Measurements from ENCODE around the gene CTNNA2.

CTNNA2 gene

DNA sequence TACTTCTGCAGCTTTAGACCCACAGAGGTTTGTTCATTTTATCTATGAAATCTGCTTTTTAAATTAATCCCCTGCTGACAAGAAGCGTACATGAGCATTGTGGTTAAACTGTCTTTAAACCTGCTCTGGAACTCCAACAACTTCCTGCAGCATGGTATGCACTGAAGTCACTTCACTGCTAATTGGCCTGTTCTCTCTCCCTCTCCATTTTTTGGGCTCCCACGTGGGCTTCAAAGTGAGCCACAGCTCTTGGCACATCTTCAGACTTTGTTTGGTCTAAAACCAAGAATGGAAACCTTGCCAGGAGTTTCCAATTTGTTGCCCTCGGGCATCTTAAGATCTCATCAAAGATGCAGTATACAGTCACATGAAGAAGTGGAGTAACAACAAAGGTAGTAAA is 480.3 kb downstream of the CTNNA2 start (continued):
- TF ChIP-seq, protein P1, sequence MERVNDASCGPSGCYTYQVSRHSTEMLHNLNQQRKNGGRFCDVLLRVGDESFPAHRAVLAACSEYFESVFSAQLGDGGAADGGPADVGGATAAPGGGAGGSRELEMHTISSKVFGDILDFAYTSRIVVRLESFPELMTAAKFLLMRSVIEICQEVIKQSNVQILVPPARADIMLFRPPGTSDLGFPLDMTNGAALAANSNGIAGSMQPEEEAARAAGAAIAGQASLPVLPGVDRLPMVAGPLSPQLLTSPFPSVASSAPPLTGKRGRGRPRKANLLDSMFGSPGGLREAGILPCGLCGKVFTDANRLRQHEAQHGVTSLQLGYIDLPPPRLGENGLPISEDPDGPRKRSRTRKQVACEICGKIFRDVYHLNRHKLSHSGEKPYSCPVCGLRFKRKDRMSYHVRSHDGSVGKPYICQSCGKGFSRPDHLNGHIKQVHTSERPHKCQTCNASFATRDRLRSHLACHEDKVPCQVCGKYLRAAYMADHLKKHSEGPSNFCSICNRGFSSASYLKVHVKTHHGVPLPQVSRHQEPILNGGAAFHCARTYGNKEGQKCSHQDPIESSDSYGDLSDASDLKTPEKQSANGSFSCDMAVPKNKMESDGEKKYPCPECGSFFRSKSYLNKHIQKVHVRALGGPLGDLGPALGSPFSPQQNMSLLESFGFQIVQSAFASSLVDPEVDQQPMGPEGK (CRISPR knock-in tag; IDR thresholded peaks at IDR 0.05; ENCODE audit: borderline replicate concordance), result no peak

DNA sequence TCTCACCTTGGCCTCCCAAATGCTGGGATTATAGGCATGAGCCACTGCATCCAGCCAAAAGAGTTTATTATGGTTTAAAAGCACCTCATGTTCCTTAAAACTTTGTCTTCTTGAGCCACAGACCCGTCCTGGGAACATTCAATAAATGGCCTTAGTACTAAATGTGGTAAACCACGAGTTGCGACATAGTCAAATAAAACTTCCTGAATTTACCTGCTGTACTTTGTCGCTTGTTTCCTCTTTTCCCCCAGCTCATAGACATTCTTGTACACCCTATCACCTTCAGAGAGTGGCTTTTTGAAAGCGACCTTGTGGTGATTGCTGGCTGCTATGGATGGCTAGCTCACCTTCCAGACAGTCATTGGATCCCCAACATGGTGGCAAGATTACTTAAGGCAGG is 481.3 kb downstream of the CTNNA2 start:
- no peak for ATAC-seq
- no peak for TF ChIP-seq ZC3H10 (CRISPR knock-in tag; IDR thresholded peaks at IDR 0.05)
- no peak for TF ChIP-seq SNAI2 (CRISPR knock-in tag; IDR thresholded peaks at IDR 0.05)
- no peak for TF ChIP-seq CSDC2 (CRISPR knock-in tag; IDR thresholded peaks at IDR 0.05)
- TF ChIP-seq ZFP30 (CRISPR knock-in tag; IDR thresholded peaks at IDR 0.05), result no peak
- TF ChIP-seq ISL1 (CRISPR knock-in tag; IDR thresholded peaks at IDR 0.05), result no peak
- no peak for TF ChIP-seq OSR1 (CRISPR knock-in tag; IDR thresholded peaks at IDR 0.05)
- no peak for TF ChIP-seq ESRRG (CRISPR knock-in tag; IDR thresholded peaks at IDR 0.05)
- TF ChIP-seq ZFP3 (CRISPR knock-in tag; IDR thresholded peaks at IDR 0.05), result no peak
- TF ChIP-seq RARB (CRISPR knock-in tag; IDR thresholded peaks at IDR 0.05), result no peak

DNA sequence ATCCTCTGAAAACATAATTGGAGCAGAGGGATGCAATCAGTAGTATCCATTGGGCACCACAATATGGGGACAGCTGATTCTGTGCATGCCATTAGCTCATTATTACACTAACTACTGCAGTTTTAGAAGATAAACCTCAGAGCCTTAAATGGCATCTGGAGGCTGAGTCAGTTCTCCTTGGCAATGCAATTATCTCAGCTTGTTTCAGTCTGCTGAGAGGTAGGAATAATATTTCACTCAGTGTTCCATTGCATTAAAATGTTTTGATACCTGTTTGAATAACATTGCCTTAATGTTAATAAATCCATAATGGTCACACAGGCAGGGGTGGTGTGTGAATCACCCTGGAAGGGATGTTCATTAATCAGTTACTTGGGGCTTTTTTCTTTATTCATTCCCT is 482.1 kb downstream of the CTNNA2 start:
- ATAC-seq, result no peak
- TF ChIP-seq ISL1 (CRISPR knock-in tag; IDR thresholded peaks at IDR 0.05), result peak; percentile 65
- TF ChIP-seq, protein P2, sequence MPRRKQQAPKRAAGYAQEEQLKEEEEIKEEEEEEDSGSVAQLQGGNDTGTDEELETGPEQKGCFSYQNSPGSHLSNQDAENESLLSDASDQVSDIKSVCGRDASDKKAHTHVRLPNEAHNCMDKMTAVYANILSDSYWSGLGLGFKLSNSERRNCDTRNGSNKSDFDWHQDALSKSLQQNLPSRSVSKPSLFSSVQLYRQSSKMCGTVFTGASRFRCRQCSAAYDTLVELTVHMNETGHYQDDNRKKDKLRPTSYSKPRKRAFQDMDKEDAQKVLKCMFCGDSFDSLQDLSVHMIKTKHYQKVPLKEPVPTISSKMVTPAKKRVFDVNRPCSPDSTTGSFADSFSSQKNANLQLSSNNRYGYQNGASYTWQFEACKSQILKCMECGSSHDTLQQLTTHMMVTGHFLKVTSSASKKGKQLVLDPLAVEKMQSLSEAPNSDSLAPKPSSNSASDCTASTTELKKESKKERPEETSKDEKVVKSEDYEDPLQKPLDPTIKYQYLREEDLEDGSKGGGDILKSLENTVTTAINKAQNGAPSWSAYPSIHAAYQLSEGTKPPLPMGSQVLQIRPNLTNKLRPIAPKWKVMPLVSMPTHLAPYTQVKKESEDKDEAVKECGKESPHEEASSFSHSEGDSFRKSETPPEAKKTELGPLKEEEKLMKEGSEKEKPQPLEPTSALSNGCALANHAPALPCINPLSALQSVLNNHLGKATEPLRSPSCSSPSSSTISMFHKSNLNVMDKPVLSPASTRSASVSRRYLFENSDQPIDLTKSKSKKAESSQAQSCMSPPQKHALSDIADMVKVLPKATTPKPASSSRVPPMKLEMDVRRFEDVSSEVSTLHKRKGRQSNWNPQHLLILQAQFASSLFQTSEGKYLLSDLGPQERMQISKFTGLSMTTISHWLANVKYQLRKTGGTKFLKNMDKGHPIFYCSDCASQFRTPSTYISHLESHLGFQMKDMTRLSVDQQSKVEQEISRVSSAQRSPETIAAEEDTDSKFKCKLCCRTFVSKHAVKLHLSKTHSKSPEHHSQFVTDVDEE (CRISPR knock-in tag; IDR thresholded peaks at IDR 0.05), result no peak

DNA sequence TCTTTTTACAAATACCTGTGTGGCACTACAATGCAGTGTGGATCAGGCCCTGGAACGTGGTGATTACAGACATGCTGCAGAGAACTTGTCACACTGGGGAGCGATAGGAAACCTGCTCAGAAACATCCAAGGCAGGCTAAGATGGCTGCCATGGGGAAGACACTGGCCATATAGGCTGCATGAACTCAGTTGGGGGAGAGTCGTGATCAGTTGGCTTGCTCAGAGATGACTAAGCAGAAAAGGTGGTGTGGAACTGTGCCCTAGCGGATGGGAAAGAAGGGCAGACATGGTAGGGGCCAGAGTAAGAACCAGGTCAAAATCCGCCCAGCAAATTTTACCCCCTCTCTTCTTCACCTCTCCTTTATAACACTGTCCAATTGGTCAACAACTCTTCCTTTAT is 483.9 kb downstream of the CTNNA2 start:
- no peak for ATAC-seq
- no peak for TF ChIP-seq OSR1 (CRISPR knock-in tag; IDR thresholded peaks at IDR 0.05)
- TF ChIP-seq ZFP3 (CRISPR knock-in tag; IDR thresholded peaks at IDR 0.05), result no peak
- no peak for TF ChIP-seq ZNF8 (CRISPR knock-in tag; IDR thresholded peaks at IDR 0.05)
- TF ChIP-seq, protein P2 (CRISPR knock-in tag; IDR thresholded peaks at IDR 0.05), result no peak
- TF ChIP-seq TOX (CRISPR knock-in tag; IDR thresholded peaks at IDR 0.05; ENCODE audit: borderline replicate concordance), result no peak
- TF ChIP-seq SNAI2 (CRISPR knock-in tag; IDR thresholded peaks at IDR 0.05), result no peak
- no peak for TF ChIP-seq BACH2 (CRISPR knock-in tag; IDR thresholded peaks at IDR 0.05; ENCODE audit: borderline replicate concordance)
- TF ChIP-seq, protein P3, sequence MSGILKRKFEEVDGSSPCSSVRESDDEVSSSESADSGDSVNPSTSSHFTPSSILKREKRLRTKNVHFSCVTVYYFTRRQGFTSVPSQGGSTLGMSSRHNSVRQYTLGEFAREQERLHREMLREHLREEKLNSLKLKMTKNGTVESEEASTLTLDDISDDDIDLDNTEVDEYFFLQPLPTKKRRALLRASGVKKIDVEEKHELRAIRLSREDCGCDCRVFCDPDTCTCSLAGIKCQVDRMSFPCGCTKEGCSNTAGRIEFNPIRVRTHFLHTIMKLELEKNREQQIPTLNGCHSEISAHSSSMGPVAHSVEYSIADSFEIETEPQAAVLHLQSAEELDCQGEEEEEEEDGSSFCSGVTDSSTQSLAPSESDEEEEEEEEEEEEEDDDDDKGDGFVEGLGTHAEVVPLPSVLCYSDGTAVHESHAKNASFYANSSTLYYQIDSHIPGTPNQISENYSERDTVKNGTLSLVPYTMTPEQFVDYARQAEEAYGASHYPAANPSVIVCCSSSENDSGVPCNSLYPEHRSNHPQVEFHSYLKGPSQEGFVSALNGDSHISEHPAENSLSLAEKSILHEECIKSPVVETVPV (CRISPR knock-in tag; IDR thresholded peaks at IDR 0.05), result no peak
- no peak for TF ChIP-seq RARB (CRISPR knock-in tag; IDR thresholded peaks at IDR 0.05)
- no peak for TF ChIP-seq CSDC2 (CRISPR knock-in tag; IDR thresholded peaks at IDR 0.05)

DNA sequence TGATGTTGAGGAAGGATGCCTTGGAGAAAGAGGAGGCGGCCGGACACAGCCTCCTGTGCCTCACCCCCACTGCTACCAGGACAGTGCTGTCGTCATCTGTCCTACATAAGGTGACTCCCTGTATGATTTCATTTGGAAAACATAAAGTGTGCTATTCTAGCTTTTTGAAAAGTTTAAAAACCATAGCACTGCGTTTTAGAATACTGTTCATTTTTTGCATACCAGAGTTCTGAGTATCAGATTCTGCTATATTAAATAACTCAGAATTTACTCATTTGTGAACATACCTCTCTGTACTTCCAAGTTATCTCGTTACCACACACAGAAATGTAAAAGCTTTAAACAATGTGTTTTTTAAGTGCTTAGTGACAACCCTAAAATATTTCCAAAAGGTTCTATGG is 488.9 kb downstream of the CTNNA2 start:
- peak; percentile 89 for TF ChIP-seq ISL1 (CRISPR knock-in tag; IDR thresholded peaks at IDR 0.05)
- TF ChIP-seq, protein P1 (CRISPR knock-in tag; IDR thresholded peaks at IDR 0.05; ENCODE audit: borderline replicate concordance), result no peak
- ATAC-seq, result peak; percentile 94
